Mesenchymal stem cell (in vitro differentiated cells and primary cell): ENCODE results near the gene TNPO3.

Source experiments
- DNase-seq: peaks from one replicate; pipeline ENCODE4 v3.0.0-alpha.2; 2013
- H2AFZ ChIP-seq: one replicate; pipeline ENCODE4 v1.6.1; 2013; ENCODE audit warnings: low read depth, mild to moderate bottlenecking, control low read depth, inconsistent platforms, low read length, moderate library complexity
- H2AK5ac ChIP-seq: 2 replicates; pipeline ENCODE4 v1.6.1; 2013; ENCODE audit warnings: low read length, moderate library complexity, mild to moderate bottlenecking, inconsistent platforms; ENCODE audit not compliant: severe bottlenecking
- H2BK120ac ChIP-seq: one replicate; pipeline ENCODE4 v1.6.1; 2013; ENCODE audit warnings: low read depth, mild to moderate bottlenecking, inconsistent platforms, low read length, moderate library complexity
- H2BK12ac ChIP-seq, 2 experiments: one replicate each; pipeline ENCODE4 v1.6.1; 2013; ENCODE audit warnings: inconsistent platforms in 2 of 2, low read length in 2 of 2, mild to moderate bottlenecking in 2 of 2, moderate library complexity in 2 of 2, control low read depth in 1 of 2
- H2BK15ac ChIP-seq: one replicate; pipeline ENCODE4 v1.6.1; 2013; ENCODE audit warnings: mild to moderate bottlenecking, low read depth, inconsistent platforms; ENCODE audit not compliant: poor library complexity, severe bottlenecking
- H2BK5ac ChIP-seq: 2 replicates; pipeline ENCODE4 v1.6.1; 2013; ENCODE audit warnings: low read depth, mild to moderate bottlenecking, low read length, control low read depth, inconsistent platforms; ENCODE audit not compliant: poor library complexity, severe bottlenecking
- H3K14ac ChIP-seq, 2 experiments: one replicate each; pipeline ENCODE4 v1.6.1; 2013; ENCODE audit warnings: inconsistent platforms in 2 of 2, low read length in 2 of 2, control low read depth in 1 of 2, mild to moderate bottlenecking in 1 of 2, moderate library complexity in 1 of 2
- H3K18ac ChIP-seq, 2 experiments: one replicate each; pipeline ENCODE4 v1.6.1; 2013; ENCODE audit warnings: inconsistent platforms in 2 of 2, low read length in 2 of 2, control low read depth in 1 of 2, low read depth in 1 of 2, mild to moderate bottlenecking in 1 of 2
- H3K23ac ChIP-seq, 2 experiments: one replicate each; pipeline ENCODE4 v1.6.1; 2013; ENCODE audit warnings: inconsistent platforms in 2 of 2, low read length in 2 of 2, mild to moderate bottlenecking in 2 of 2, moderate library complexity in 2 of 2, control low read depth in 1 of 2
- H3K27ac ChIP-seq: 2 replicates; pipeline ENCODE4 v1.5.1; 2013; ENCODE audit warnings: mild to moderate bottlenecking, moderate library complexity, low read length, control low read depth, inconsistent platforms; ENCODE audit not compliant: poor library complexity, severe bottlenecking
- H3K27me3 ChIP-seq, 2 experiments: 2 replicates each; pipeline versions ENCODE4 v1.6.1 to v1.7.0; 2013; ENCODE audit warnings: low read length in 2 of 2, mild to moderate bottlenecking in 2 of 2, moderate library complexity in 2 of 2, control low read depth in 1 of 2, inconsistent platforms in 1 of 2; ENCODE audit not compliant: control insufficient read depth in 1 of 2, insufficient read depth in 1 of 2
- H3K36me3 ChIP-seq, 2 experiments: 2 replicates each; pipeline versions ENCODE4 v1.6.1 to v1.7.0; 2013; ENCODE audit warnings: low read length in 2 of 2, control low read depth in 1 of 2, inconsistent platforms in 1 of 2, low read depth in 1 of 2, mild to moderate bottlenecking in 1 of 2; ENCODE audit not compliant: insufficient read depth in 2 of 2, control insufficient read depth in 1 of 2
- H3K4ac ChIP-seq, 2 experiments: one replicate each; pipeline ENCODE4 v1.6.1; 2013; ENCODE audit warnings: inconsistent platforms in 2 of 2, low read length in 2 of 2, mild to moderate bottlenecking in 2 of 2, moderate library complexity in 2 of 2, control low read depth in 1 of 2, low read depth in 1 of 2
- H3K4me1 ChIP-seq: 2 replicates; pipeline ENCODE4 v1.6.1; 2013; ENCODE audit warnings: low read depth, low read length, control low read depth; ENCODE audit not compliant: control insufficient read depth, insufficient read depth
- H3K4me2 ChIP-seq: 2 replicates; pipeline ENCODE4 v1.6.1; 2013; ENCODE audit warnings: low read length, mild to moderate bottlenecking, inconsistent platforms; ENCODE audit not compliant: poor library complexity, severe bottlenecking
- H3K4me3 ChIP-seq, 2 experiments: 2 replicates each; pipeline versions ENCODE4 v1.5.1 to v1.7.0; 2013; ENCODE audit warnings: low read length in 2 of 2, mild to moderate bottlenecking in 2 of 2, control low read depth in 1 of 2, low read depth in 1 of 2; ENCODE audit not compliant: insufficient read depth in 1 of 2
- H3K79me1 ChIP-seq: replicated peaks from 2 replicates; pipeline ENCODE4 v1.6.1; 2013; ENCODE audit warnings: mild to moderate bottlenecking, control low read depth, low read length, inconsistent platforms; ENCODE audit not compliant: poor library complexity, severe bottlenecking
- H3K9ac ChIP-seq: 2 replicates; pipeline ENCODE4 v1.7.0; 2013; ENCODE audit warnings: mild to moderate bottlenecking, low read length, moderate library complexity
- H3K9me3 ChIP-seq: 2 replicates; pipeline ENCODE4 v1.7.0; 2013; ENCODE audit warnings: mild to moderate bottlenecking, low read length; ENCODE audit not compliant: control insufficient read depth
- H4K8ac ChIP-seq: one replicate; pipeline ENCODE4 v1.6.1; 2013; ENCODE audit warnings: inconsistent platforms, mild to moderate bottlenecking, low read length, moderate library complexity
- H4K91ac ChIP-seq: one replicate; pipeline ENCODE4 v1.6.1; 2013; ENCODE audit warnings: mild to moderate bottlenecking, low read length, inconsistent platforms
- WGBS: methylation state at CpG from one replicate; pipeline ENCODE4 v1.1.7; 2013; ENCODE audit warnings: mixed read lengths; 5-methylcytosine and 5-hydroxymethylcytosine counted together

Gene TNPO3

DNA sequence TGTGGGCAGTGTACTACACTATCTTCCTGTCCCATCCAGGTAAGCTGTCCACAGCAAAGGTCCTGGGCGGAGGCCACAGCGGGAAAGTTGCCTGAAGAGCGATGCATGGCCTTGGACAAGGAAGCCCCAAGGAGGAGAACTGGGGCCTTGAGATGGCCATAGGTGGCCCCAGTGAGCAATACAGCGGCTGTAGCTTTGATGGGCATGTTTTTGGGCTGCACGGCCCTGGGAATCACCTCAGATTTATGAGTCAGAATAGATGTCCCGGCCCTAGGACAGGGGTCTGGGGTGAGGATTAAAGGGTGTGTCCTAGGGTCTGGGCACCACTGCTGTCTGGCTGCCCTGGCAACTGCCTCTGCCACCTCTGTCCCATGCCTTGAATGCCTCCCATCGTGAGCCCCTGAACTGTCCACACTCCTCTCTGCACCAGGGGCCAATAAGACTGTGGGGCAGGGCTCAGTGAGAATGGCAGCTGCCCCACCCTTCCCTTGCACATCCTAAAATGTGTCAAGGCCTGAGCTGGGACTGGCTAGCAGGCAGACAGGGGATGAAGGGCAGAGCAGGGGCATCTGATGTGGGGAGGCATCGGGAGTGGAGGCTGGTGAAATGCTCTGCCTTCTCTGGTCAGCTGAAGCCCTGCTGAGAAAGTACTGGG lies 126.6 kb downstream of the TNPO3 start:
- no peak for DNase-seq
- no peak overlapping the region for H3K9ac ChIP-seq
- no peak overlapping the region for H2BK5ac ChIP-seq
- H3K36me3 ChIP-seq, result no peaks in the 10 kb centered on the region
- H2BK120ac ChIP-seq, result no peak overlapping the region
- H3K4me3 ChIP-seq, result no peak overlapping the region
- no peak overlapping the region for H2BK15ac ChIP-seq
- H3K9me3 ChIP-seq, result no peaks in the 10 kb centered on the region
- H2AFZ ChIP-seq, result no peak overlapping the region
- peaks cover 2% of the 10 kb centered on the region for H3K4me1 ChIP-seq
- peaks cover 7 to 28% of the 10 kb centered on the region in 2 experiments for H3K27me3 ChIP-seq
- no peak overlapping the region for H3K18ac ChIP-seq
- H3K4me2 ChIP-seq, result no peak overlapping the region
- no peak overlapping the region for H3K27ac ChIP-seq
- H3K14ac ChIP-seq, result no peak overlapping the region
- H2BK12ac ChIP-seq, result no peak overlapping the region
- H3K4ac ChIP-seq, result no peak overlapping the region
- no peak overlapping the region for H3K23ac ChIP-seq
- no peak overlapping the region for H2AK5ac ChIP-seq
- H4K8ac ChIP-seq, result no peak overlapping the region
- H3K79me1 ChIP-seq, result no peaks in the 10 kb centered on the region
- 83% methylated on average over 8 of the region's 8 CpGs for WGBS
- H4K91ac ChIP-seq, result no peak overlapping the region

- Histone ChIP-seq H3K18ac (no peak overlapping the region), H3K4me2 (no peak overlapping the region), H3K4ac (no peak overlapping the region), H3K4me3 (no peak overlapping the region), H2BK12ac (no peak overlapping the region), H3K9ac (no peak overlapping the region), H2BK120ac (no peak overlapping the region), H2AFZ (no peak overlapping the region), H3K27me3 (peaks cover 36 to 44% of the 10 kb centered on the region in 2 experiments), H3K36me3 (no peaks in the 10 kb centered on the region), H3K27ac (no peak overlapping the region), H2BK5ac (no peak overlapping the region), H4K91ac (no peak overlapping the region), H3K9me3 (no peaks in the 10 kb centered on the region), H4K8ac (no peak overlapping the region), H3K79me1 (no peaks in the 10 kb centered on the region), H2AK5ac (no peak overlapping the region), H3K23ac (no peak overlapping the region), H3K4me1 (peaks cover 11% of the 10 kb centered on the region), H3K14ac (no peak overlapping the region), H2BK15ac (no peak overlapping the region)
- DNase-seq, result no peak
- 87% methylated on average over 7 of the region's 8 CpGs for WGBS
Observed at GRCh38 chr7:128924707-128925588, 130.0 kb downstream of the TNPO3 start.

DNA sequence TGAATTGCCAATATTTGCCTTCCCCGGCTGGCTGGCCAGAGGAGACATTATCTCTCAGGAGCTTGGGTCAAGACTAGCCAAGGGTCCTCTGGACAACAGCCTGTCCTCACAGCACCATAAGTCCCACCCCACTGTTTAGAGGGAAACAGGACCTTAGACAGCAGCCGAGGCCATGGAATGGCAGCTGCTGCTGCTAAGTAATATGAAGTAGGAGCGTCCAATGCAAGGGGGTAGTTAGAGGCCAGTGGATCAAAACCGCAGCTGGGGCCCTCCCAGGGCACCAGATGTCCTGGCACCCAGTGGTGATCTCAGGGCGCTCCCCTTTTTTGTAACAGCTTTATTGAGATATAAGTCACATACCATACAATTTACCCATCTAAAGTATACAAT lies 131.5 kb downstream of the TNPO3 start:
- no peaks in the 10 kb centered on the region for H3K36me3 ChIP-seq
- no peaks in the 10 kb centered on the region for H3K9me3 ChIP-seq
- no peak overlapping the region for H2BK120ac ChIP-seq
- no peak overlapping the region for H3K4me3 ChIP-seq
- H3K4me2 ChIP-seq, result no peak overlapping the region
- no peak overlapping the region for H2BK12ac ChIP-seq
- no peak overlapping the region for H3K23ac ChIP-seq
- peaks cover 11% of the 10 kb centered on the region for H3K4me1 ChIP-seq
- no peak overlapping the region for H3K18ac ChIP-seq
- no peak overlapping the region for H3K4ac ChIP-seq
- no peak overlapping the region for H3K9ac ChIP-seq
- H2AK5ac ChIP-seq, result no peak overlapping the region
- H2AFZ ChIP-seq, result no peak overlapping the region
- peaks cover 51 to 53% of the 10 kb centered on the region in 2 experiments for H3K27me3 ChIP-seq
- no peak overlapping the region for H4K8ac ChIP-seq
- 80% methylated on average over 4 of the region's 5 CpGs for WGBS
- no peak overlapping the region for H2BK15ac ChIP-seq
- no peak overlapping the region for H4K91ac ChIP-seq
- no peak overlapping the region for H2BK5ac ChIP-seq
- H3K27ac ChIP-seq, result no peak overlapping the region
- DNase-seq, result no peak
- H3K14ac ChIP-seq, result no peak overlapping the region
- no peaks in the 10 kb centered on the region for H3K79me1 ChIP-seq
